Measurements from ENCODE around the gene RETSAT.

Gene RETSAT

DNA sequence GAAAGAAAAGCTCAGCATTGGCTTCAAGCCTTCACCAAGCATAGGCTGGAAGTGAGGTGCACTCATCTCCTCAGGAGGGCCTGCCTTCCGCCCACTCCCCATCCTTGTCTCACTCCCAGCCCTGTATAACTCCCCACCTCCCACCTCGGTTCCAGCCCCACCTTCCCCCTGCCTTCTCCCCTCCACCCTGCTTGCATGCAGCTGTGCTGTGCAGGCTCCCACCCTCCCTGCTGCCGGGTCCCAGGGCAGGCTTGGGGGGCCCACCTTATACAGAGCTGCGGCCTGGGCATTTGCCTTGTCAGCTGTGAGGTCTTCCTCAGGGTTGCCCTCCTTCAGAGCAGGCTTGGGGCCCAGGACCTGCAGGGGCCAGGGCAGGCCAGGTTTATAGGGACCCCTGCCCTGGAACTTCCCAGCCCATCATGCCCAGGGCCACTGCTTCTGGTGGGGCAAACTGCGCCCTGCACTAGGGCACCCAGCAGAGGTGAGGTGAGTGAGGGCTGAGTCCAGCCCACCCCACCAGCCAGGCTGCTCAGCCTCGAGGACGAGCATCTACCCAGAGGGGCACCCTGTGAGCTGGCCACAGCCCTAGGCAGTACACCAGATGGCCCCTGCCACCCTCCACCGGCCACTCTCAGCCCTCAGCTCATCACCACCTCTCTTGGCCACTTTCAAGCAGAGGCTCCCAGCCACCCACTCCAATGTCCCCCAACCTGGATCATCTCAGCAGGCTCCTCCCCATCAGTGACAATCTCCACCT is 44.3 kb upstream of the RETSAT start:
- no peak overlapping the region for H3K4me3 ChIP-seq (ENCODE audit: low read length)
- DNase-seq (ENCODE audit: low read depth), result no peak
- TF ChIP-seq, protein P1, sequence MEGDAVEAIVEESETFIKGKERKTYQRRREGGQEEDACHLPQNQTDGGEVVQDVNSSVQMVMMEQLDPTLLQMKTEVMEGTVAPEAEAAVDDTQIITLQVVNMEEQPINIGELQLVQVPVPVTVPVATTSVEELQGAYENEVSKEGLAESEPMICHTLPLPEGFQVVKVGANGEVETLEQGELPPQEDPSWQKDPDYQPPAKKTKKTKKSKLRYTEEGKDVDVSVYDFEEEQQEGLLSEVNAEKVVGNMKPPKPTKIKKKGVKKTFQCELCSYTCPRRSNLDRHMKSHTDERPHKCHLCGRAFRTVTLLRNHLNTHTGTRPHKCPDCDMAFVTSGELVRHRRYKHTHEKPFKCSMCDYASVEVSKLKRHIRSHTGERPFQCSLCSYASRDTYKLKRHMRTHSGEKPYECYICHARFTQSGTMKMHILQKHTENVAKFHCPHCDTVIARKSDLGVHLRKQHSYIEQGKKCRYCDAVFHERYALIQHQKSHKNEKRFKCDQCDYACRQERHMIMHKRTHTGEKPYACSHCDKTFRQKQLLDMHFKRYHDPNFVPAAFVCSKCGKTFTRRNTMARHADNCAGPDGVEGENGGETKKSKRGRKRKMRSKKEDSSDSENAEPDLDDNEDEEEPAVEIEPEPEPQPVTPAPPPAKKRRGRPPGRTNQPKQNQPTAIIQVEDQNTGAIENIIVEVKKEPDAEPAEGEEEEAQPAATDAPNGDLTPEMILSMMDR (conservative IDR thresholded peaks at IDR 0.05; ENCODE audit: low read length), result no peak

DNA sequence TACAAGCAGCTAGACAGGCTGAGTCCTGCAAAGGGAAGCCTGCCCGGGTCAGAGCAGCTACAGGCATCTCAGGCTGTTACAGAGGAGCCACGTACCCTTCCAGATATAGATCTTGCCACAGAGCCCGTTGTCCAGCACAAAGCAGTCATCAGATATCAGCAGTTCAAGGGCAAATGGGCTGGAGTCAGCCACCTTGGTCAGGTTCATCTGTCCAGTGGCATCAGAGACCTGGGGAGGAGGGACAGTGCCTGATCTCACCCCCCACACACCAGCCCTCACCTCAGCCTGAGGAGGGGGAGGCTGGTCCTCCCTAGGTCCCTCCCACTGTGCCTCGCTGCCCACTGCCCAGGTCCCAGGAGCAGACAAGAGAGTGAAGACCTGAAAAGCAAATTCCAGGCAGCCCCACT is 43.6 kb upstream of the RETSAT start:
- H3K4me3 ChIP-seq (ENCODE audit: low read length), result no peak overlapping the region
- TF ChIP-seq, protein P1 (conservative IDR thresholded peaks at IDR 0.05; ENCODE audit: low read length), result no peak
- no peak for DNase-seq (ENCODE audit: low read depth)

DNA sequence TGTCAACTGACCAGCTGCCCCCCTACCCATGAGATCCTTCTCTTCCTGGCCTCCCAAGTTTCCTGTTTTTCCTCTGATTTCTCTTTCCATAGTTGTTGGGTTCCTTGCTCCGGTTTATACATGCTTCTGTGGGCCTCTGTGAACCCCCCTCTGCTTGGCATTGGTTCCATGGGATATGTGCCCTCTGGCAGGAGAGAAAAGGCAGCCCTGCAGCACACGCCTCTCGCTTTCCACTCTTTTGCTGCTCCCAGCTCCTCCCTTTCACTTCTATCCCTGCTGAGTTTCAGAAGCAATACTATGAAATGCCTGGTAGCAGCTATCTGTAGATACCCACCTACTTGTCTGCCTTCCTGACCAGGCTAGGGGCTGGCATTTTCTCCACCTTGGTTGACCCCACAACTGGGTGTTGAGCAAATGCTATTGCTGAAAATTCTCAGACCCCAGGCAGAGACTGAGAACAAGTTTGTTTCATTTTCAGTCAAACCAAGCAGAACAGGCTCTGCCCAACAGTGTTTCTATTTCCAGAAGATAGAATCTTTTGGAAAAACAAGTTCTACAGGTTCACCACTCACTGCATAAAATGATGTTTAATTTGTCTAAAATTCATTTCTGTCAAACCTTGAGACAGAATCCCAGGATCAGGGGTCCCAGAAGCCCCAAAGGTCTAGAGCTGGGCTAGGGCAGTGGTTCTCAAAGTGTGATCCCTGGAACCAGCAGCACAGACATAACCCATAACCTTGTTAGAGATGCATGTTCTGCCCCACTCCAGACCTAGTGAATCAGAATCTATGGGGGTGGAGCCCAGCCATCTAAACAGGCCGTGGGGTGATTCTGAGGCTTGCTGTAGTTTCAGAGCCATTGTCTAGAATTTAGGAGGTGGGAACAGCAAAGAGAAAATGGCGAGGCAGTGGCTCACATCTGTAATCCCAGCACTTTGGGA is 42.5 kb upstream of the RETSAT start:
- no peak for DNase-seq (ENCODE audit: low read depth)
- no peak overlapping the region for H3K4me3 ChIP-seq (ENCODE audit: low read length)

DNA sequence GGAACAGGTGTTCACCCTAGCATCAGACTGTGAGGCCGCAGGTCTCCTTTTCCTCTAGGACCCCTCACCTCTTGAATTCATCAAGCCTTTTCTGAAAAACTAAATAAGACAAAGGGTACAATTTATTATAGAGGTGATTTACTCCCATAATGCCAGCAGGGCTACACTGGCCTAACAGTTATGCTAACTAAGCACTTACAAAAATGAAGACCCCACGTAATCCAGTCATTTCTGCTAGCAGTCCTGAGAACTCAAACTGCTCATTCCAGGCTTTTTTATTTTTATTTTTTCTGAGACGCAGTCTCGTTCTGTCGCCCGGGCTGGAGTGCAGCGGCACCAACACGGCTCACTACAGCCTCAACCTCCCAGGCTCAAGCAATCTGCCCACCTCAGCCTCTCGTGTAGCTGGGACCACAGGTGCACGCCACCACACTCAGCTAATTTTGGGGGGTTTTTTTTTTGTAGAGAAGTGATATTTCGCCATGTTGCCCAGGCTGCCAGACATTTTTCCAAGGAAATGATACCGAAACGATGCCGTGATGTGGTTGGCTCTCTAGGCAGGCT is 41.7 kb upstream of the RETSAT start:
- TF ChIP-seq, protein P1 (conservative IDR thresholded peaks at IDR 0.05; ENCODE audit: low read length), result no peak
- no peak overlapping the region for H3K4me3 ChIP-seq (ENCODE audit: low read length)
- DNase-seq (ENCODE audit: low read depth), result no peak

More for the DNA sequence above, 42.5 kb upstream of the RETSAT start:
- TF ChIP-seq, protein P1 (conservative IDR thresholded peaks at IDR 0.05; ENCODE audit: low read length), result no peak

DNA sequence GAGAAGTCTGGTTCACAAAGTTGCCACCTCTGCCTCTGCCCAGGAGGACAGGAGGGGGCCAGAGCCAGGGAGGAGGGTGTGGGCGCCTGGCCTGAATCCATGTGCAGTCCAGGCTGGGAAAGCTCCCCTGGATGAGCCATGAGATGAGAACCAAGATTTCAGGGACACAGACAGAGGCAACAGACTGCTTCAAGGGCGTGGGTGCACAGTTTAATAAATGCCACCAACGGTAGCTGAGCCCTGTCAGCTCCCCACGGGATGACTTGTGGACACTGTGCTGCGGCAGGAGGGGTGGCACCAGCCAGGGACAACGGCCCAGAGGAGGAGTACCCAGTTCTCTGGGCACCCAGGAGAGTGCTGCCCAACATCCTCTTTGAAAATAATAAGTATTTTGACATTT is 40.6 kb upstream of the RETSAT start:
- DNase-seq (ENCODE audit: low read depth), result no peak
- no peak overlapping the region for H3K4me3 ChIP-seq (ENCODE audit: low read length)
- TF ChIP-seq, protein P1 (conservative IDR thresholded peaks at IDR 0.05; ENCODE audit: low read length), result no peak

DNA sequence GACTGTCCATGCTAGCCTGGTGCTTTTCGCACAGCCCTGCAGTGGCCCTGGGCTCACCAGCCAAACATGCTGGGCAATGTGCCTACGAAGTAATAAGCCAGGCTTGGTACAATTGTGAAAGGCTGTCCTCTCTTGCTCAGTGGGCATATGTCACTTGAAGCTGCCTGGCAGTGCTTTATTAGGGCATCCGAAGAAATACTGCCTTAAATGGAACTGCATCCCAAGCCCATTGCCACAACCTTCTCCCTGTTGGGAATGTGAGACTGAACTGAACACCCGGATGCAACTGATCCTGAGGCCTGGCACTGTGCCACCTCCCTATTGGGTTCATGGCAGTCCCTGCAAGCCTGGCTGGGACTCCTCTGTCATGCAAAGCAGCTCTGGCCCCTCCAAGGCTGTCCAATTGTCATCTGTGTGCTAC is 39.9 kb upstream of the RETSAT start:
- H3K4me3 ChIP-seq (ENCODE audit: low read length), result no peak overlapping the region
- no peak for DNase-seq (ENCODE audit: low read depth)
- TF ChIP-seq, protein P1 (conservative IDR thresholded peaks at IDR 0.05; ENCODE audit: low read length), result no peak
